RPMI8226 (cell line): ENCODE measurements around the gene IMPDH2.
A peak's percentile ranks its signal among the peaks of the same experiment; 100 is the strongest.

Experiments
- DNase-seq: peaks from one replicate; pipeline ENCODE4 v3.0.0-alpha.2; 2015

IMPDH2 gene

GRCh38 chr3:49028673-49029562 lies at the start of gene IMPDH2:
IMPDH2 (minus strand) TSS chr3:49029398; CDS start chr3:49029350, 48 bp downstream.
- DNase-seq, result peak; percentile 97

DNA sequence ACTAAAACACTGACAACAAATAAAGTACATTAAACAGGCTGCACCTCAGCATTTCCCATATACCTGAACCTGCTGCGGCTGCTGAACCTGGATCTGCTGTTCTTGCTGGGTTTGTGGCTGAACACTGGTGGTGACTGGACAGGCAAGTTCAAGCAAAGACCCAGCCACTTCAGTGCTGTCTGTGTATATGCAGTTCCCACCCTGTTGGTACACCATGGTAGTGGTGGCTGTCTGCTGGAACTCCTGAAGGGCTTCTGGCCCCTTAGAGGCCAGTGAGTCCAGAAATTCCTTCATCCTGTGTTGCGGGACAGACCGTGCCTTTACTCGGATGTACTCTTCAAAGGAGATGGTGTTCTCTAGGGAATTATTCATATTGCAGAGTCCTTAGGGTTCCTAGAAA lies 47.4 kb upstream of the IMPDH2 start:
- no peak for DNase-seq

- DNase-seq, result no peak
Observed at GRCh38 chr3:49076116-49076515, 46.9 kb upstream of the IMPDH2 start.

GRCh38 chr3:49058011-49058410 lies 28.8 kb upstream of the IMPDH2 start:
- no peak for DNase-seq

DNA sequence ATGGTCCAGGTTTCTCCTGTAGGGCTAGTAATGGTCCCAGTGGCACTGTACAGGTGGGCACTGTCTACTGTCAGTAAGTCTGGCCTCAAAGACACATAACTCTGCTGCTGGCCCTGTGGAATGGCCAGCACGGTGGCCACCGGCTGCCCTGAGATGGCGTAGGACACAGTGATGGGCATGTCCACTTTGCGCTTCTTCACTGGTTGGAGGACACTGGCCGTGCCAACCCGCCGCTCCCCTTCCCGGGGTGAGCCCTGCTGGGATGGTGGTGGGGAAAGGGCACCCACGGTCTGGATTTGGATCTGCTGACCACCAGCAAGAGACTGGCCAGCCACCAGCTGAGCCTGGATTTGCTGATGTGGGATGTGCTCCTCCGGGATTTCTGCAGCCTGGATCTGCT lies 28.1 kb upstream of the IMPDH2 start:
- no peak for DNase-seq

DNA sequence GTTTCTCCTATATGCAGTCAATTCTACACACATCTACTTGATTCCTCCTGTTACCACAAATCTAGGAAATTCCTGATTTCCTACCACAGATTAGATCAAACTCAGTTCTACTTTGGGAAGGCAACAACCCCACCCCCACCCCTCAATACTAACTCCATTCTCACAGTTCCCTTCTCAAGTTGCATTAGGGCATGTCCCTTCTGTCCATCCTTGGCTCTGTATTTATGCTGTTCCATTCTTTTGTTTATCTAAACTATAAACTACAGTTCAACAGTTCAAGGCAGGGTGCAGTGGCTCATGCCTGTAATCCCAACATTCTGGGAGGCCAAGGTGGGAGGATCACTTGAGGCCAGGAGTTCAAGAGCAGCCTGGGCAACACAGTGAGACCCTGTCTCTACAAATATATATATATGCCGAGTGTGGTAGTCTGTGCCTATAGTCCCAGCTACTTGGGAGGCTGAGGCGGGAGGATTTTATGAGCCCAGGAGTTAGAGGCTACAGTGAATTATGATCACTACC lies 25.2 kb upstream of the IMPDH2 start:
- DNase-seq, result no peak

DNA sequence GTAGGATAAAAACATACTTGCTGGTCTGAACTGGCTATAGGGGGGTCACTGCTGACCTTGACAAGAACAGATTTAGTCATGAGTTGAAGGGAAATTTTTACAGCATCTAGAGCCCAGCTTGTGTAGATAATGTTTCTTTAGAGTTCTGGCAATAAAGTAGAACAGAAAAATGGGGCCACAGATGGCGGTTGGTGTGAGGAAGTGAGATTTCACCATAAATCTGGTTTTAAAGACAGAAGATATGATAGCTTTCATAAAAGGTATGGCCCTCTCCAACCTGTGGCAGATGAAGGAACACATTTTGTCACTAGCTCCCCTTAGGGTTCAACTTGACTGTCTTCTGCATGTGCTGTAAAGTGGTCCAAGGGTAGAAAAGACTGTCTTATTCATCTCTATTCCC lies 24.3 kb upstream of the IMPDH2 start:
- no peak for DNase-seq

DNA sequence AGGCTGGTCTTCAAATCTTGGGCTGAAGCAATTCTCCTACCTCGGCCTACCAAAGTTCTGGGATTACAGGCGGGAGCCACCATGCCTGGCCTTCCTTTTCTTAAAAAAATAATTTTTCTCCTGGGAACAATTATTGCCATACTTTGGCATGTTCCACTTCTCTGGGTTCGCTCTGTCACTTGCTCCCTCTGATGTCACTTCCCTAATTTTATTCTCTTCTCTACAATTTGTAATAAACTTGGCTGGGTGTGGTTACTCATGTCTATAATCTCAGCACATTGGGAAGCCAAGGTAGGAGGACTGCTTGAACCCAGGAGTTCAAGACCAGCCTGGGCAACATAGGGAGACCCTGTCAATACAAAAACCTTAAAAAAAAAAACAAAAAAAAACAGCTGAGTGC lies 6.1 kb upstream of the IMPDH2 start:
- no peak for DNase-seq

DNA sequence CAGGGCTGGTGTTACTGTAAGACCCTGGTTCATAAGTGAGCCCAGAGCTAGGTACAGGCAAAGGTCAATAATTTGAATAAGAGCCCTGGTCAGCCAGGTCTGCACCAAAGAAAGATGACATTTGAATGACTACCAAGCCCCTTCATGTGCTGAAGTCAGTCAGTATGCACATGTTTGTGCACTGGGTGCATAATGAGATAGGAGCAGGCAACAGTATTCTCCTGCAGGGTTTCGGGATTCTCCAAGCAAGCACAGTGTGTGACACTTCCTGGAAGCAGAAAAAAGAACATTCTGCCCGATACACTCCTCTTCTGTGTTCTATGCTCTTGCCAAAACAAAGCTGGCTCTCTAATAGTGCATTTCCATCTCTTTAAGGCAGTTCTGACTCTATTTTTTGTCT lies 5.5 kb upstream of the IMPDH2 start:
- no peak for DNase-seq

GRCh38 chr3:49032646-49033304 lies 3.6 kb upstream of the IMPDH2 start:
- no peak for DNase-seq

DNA sequence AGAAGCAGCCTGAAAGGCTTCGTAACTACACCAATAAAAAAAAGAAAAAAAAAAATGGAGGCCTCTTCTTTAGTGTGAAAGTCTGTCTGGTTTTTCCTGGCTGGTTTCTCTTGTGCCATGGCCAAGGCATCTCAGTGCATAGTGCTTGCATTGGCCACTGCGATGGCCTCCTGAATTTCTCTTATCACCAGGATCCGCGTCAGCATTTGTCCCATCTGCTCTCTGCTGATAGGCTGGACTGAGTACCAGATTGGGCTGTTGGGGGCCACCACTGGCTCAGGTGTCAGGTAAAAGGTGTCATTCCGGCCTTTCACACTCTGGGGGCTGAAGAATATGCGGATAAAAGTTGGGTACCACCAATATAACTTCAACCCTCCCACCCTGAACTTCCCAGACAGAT lies 1.1 kb upstream of the IMPDH2 start:
- DNase-seq, result no peak

- DNase-seq, result no peak
Observed at GRCh38 chr3:49029563-49029884, 326 bp upstream of the IMPDH2 start.

- DNase-seq, result no peak
Observed at GRCh38 chr3:49028298-49028672, 913 bp downstream of the IMPDH2 start.

DNA sequence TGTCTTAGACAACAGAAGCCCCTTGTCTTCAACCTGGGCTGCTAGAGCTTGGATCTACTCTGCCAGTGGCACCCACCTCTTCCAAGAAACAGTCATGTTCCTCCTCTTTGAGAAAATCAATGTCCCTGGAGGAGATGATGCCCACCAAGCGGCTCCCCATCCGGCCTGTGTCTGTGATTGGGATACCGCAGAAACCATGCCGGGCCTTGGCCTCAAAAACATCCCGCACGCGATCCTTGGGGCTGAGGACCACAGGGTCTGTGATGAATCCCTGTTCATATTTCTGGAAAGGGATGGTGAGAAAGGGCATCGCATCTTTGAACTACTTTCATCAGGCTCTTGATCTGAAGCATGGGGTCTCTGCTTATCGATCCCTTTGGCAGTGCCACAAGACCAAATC lies 1.6 kb downstream of the IMPDH2 start:
- no peak for DNase-seq

DNA sequence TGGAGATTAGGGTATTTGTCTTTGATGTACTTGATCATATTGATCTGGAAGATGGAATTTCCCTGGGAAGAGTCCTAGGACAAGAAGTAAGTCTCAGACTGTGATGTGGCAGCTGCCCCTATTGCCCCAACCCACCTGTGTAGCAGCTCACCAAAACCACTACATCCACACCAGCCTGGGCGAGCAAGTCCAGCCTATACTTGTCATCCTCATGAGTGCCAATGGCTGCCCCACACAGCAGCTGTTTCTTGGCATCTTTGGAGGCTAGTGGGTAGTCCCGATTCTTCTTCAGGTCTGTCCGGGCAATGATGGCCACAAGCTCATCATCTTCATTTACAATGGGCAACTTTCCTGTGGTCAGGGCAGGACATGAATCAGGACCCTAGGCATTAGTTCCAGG lies 2.7 kb downstream of the IMPDH2 start:
- no peak for DNase-seq

DNA sequence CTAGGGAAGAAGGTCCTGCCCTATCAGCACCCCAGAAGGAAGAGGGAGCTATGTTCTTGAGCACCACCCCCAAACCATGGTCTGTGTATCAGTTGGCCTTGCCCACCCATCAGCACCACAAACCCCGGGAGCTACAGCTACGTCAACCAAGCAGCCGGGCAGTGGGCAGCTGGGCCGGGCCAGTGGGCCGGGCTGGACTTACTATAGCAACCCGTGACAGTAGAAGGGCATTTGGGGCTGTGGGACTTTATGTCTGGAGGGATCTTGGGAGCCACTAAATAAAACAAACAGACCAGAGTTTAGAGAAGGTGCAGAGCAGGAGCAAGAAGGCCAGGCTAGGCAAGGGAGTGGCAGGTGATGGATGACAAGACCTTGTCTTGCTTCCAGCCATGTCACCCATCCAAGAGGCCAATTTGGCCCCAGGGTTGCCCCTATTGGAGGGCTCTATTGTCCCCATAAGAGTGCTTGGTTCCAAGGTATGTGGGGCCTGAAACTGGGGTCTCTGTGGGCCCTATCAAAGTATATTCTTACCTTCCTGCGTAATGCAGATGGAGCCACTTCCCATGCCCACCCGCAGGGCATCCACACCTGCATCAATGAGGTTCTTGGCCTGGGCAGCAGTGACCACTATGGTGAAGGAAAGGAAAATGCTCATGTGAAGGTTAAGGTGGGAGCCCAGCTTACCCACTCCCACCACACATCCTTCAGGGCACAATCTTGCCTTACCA lies 3.2 kb downstream of the IMPDH2 start:
- no peak for DNase-seq

DNA sequence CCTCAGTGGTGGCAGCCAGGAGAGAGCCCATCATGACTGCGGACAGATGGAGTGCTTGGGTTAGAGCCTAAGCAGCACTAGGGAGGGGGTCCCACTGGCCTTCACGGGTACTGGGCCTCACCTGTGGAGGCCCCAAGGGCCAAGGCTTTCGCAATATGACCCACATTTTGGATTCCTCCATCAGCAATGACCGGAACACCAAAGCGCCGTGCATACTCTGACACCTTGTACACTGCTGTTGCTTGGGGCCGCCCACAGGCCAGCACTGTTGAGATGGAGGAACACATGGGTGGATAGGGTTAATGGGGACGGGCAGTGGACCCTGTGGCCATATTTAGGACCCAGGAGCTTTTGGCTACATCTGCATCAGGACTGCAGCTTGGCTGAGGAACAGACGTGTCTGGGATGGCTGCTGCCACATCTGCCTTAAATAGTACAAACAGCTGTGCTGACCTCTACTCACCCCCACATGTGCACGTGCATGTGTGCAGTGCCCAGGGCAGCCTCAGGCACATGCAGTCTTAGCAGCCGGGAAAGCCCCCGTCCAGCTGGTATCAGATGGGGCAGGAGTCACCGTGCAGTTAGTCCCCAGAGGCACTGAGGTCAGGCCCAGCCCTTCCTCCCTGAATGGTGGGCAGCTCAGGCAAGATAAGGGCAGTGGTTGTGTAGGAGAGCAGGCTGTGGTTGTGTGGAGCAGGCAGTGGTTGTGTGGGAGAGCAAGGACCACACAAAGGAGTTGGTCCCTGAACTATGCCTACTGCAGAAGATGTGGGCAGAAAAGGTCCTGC lies 4.0 kb downstream of the IMPDH2 start:
- peak; percentile 53 for DNase-seq

GRCh38 chr3:49024449-49024848 lies 4.7 kb downstream of the IMPDH2 start:
- DNase-seq, result no peak

GRCh38 chr3:49023775-49024174 lies 5.4 kb downstream of the IMPDH2 start:
- DNase-seq, result no peak

- DNase-seq, result peak; percentile 51
Observed at GRCh38 chr3:49022688-49023171, 6.5 kb downstream of the IMPDH2 start.

- DNase-seq, result peak; percentile 96
Observed at GRCh38 chr3:49021813-49022687, 7.1 kb downstream of the IMPDH2 start, which contains the start of gene NDUFAF3. NDUFAF3 (plus strand) TSS chr3:49022121; CDS start chr3:49022145, 24 bp downstream.
